Parathyroid adenoma (tissue), 2 donors: Measurements from ENCODE around the gene MIOS.

ENCODE experiments used
- H2AFZ ChIP-seq: fragments of 300-600 bp; sonication (generic); one replicate; pipeline ENCODE4 v1.7.0; 2017; ENCODE audit warnings: antibody characterized with exemption, mild to moderate bottlenecking
- H3K27ac ChIP-seq: fragments of 300-600 bp; sonication (generic); one replicate; pipeline ENCODE4 v1.7.0; 2017
- H3K27me3 ChIP-seq: fragments of 300-600 bp; sonication (generic); one replicate; pipeline ENCODE4 v1.7.0; 2017; ENCODE audit warnings: low read length; ENCODE audit not compliant: control insufficient read depth, insufficient read depth
- H3K36me3 ChIP-seq: fragments of 300-600 bp; sonication (generic); one replicate; pipeline ENCODE4 v1.7.0; 2017; ENCODE audit warnings: low read length; ENCODE audit not compliant: control insufficient read depth, insufficient read depth
- H3K4me1 ChIP-seq: fragments of 300-600 bp; sonication (generic); one replicate; pipeline ENCODE4 v1.7.0; 2017; ENCODE audit warnings: control low read depth
- H3K4me2 ChIP-seq: fragments of 300-600 bp; sonication (generic); one replicate; pipeline ENCODE4 v1.7.0; 2017; ENCODE audit warnings: low read length
- H3K4me3 ChIP-seq: fragments of 300-600 bp; sonication (generic); one replicate; pipeline ENCODE4 v1.7.0; 2017; ENCODE audit warnings: low read depth, low read length
- H3K79me2 ChIP-seq: fragments of 300-600 bp; sonication (generic); one replicate; pipeline ENCODE4 v1.7.0; 2017; ENCODE audit warnings: control low read depth
- H3K9ac ChIP-seq: fragments of 300-600 bp; sonication (generic); one replicate; pipeline ENCODE4 v1.7.0; 2017; ENCODE audit warnings: mild to moderate bottlenecking
- H3K9me3 ChIP-seq: fragments of 300-600 bp; sonication (generic); one replicate; pipeline ENCODE4 v1.7.0; 2017; ENCODE audit warnings: low read length; ENCODE audit not compliant: control insufficient read depth
- CTCF ChIP-seq: fragments of 300-600 bp; sonication (generic); IDR thresholded peaks from one replicate; pipeline ENCODE4 v1.7.0; 2017; ENCODE audit warnings: antibody characterized with exemption, mild to moderate bottlenecking
- donor health status: primary hyperparathyroidism.

Gene MIOS

GRCh38 chr7:7614018-7614741, 47.5 kb downstream of the MIOS start:
- no peak for TF ChIP-seq CTCF

GRCh38 chr7:7617550-7617949, 50.9 kb downstream of the MIOS start:
- no peaks in the 10 kb centered on the region for H3K36me3 ChIP-seq
- H3K9ac ChIP-seq: no peak overlapping the region
- no peak overlapping the region for H3K4me3 ChIP-seq
- H3K27ac ChIP-seq: no peak overlapping the region
- H3K4me2 ChIP-seq: no peak overlapping the region
- peaks cover 9% of the 10 kb centered on the region for H3K4me1 ChIP-seq
- no peaks in the 10 kb centered on the region for H3K27me3 ChIP-seq
- no peak overlapping the region for H2AFZ ChIP-seq
- H3K79me2 ChIP-seq: no peaks in the 10 kb centered on the region
- no peak for TF ChIP-seq CTCF
- H3K9me3 ChIP-seq: no peaks in the 10 kb centered on the region

More at GRCh38 chr7:7614018-7614741, 47.5 kb downstream of the MIOS start:
- no peaks in the 10 kb centered on the region for H3K9me3 ChIP-seq
- no peaks in the 10 kb centered on the region for H3K79me2 ChIP-seq
- H3K27me3 ChIP-seq: no peaks in the 10 kb centered on the region
- H3K9ac ChIP-seq: no peak overlapping the region
- H3K36me3 ChIP-seq: no peaks in the 10 kb centered on the region
- no peak overlapping the region for H2AFZ ChIP-seq
- no peak overlapping the region for H3K4me3 ChIP-seq
- H3K4me1 ChIP-seq: peaks cover 12% of the 10 kb centered on the region
- no peak overlapping the region for H3K4me2 ChIP-seq
- H3K27ac ChIP-seq: no peak overlapping the region

GRCh38 chr7:7618410-7618809, 51.7 kb downstream of the MIOS start:
- Histone ChIP-seq H3K4me2 (no peak overlapping the region), H3K79me2 (no peaks in the 10 kb centered on the region), H3K4me1 (peaks cover 4% of the 10 kb centered on the region), H3K9ac (no peak overlapping the region), H3K36me3 (no peaks in the 10 kb centered on the region), H3K9me3 (no peaks in the 10 kb centered on the region), H2AFZ (no peak overlapping the region), H3K4me3 (no peak overlapping the region), H3K27me3 (no peaks in the 10 kb centered on the region), H3K27ac (no peak overlapping the region)
- TF ChIP-seq CTCF: no peak

- no peak overlapping the region for H3K4me2 ChIP-seq
- H3K4me3 ChIP-seq: no peak overlapping the region
- no peak overlapping the region for H2AFZ ChIP-seq
- no peaks in the 10 kb centered on the region for H3K27me3 ChIP-seq
- H3K9ac ChIP-seq: no peak overlapping the region
- H3K4me1 ChIP-seq: peaks cover 4% of the 10 kb centered on the region
- H3K36me3 ChIP-seq: no peaks in the 10 kb centered on the region
- no peaks in the 10 kb centered on the region for H3K79me2 ChIP-seq
- no peaks in the 10 kb centered on the region for H3K9me3 ChIP-seq
- no peak for TF ChIP-seq CTCF
- H3K27ac ChIP-seq: no peak overlapping the region
Observed at GRCh38 chr7:7620236-7620635, 53.6 kb downstream of the MIOS start.

GRCh38 chr7:7620644-7621210, 54.0 kb downstream of the MIOS start:
- H3K79me2 ChIP-seq: no peaks in the 10 kb centered on the region
- no peak overlapping the region for H3K27ac ChIP-seq
- H3K27me3 ChIP-seq: no peaks in the 10 kb centered on the region
- H3K36me3 ChIP-seq: no peaks in the 10 kb centered on the region
- no peak for TF ChIP-seq CTCF
- H3K4me1 ChIP-seq: no peaks in the 10 kb centered on the region
- H2AFZ ChIP-seq: no peak overlapping the region
- no peak overlapping the region for H3K4me2 ChIP-seq
- H3K9me3 ChIP-seq: no peaks in the 10 kb centered on the region
- no peak overlapping the region for H3K4me3 ChIP-seq
- no peak overlapping the region for H3K9ac ChIP-seq
